ENCODE data around the gene COL9A3. TPM values are rescaled to one million over a fixed set of nuclear protein-coding genes. Genes with fewer than 3 reads are reported as not detected.

Gene COL9A3
- total RNA-seq, 1 experiment from 2014 or later, result 150 TPM

DNA sequence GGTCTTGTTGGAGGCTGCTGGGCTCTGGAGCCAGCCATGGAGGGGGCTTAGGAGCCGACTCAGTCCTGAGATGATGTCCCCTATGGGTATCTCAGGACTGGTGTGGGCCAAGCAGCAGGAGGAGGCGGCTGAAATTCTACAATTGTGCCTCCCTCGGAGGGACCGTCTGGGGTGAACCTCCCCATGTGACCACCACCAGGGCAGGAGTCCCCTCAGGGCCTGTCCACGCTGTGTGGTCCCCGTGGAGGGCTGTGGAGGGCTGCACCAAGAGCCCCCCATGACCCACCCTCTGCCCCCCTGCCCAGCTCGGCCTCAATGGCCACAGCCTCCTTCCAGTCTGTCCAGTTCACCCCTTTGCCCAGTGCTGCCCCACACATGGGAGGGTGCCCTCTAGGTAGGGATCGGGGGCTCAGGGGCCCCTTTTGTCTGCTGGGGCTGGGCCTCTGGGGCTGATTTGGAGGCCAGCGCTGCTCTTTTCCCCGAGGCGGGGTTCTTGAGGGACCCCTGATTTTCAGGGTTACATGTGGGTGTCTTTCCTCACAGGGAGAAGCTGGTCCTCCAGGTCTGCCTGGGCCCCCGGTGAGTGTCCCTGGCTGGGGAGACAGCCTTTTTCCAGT, 1.2 kb downstream of the COL9A3 start:
- H3K27ac ChIP-seq (ENCODE audit: insufficient read length, low read depth, low read length), result no peak overlapping the region
- H4K5ac ChIP-seq (ENCODE audit: insufficient read length, low read depth, low read length), result no peak overlapping the region
- H2BK15ac ChIP-seq (ENCODE audit: low read depth, low read length), result no peak overlapping the region
- H3K9me3 Mint-ChIP-seq, result no peaks in the 10 kb centered on the region
- H3K14ac ChIP-seq (ENCODE audit: insufficient read depth, low read length), result no peak overlapping the region
- H3K9me3 ChIP-seq (ENCODE audit: control insufficient read depth, low read depth, low read length), result no peaks in the 10 kb centered on the region
- no peak overlapping the region for H3K9ac ChIP-seq (ENCODE audit: extremely low read depth, insufficient read length, low read length)
- no peak overlapping the region for H2BK12ac ChIP-seq (ENCODE audit: insufficient read length, low read depth, low read length)
- no peak overlapping the region for H3K4ac ChIP-seq (ENCODE audit: low read depth, low read length)
- DNase-seq, result no peak
- H2BK5ac ChIP-seq (ENCODE audit: insufficient read length, low read length), result no peak overlapping the region
- H2AK5ac ChIP-seq (ENCODE audit: insufficient read length, low read length), result no peak overlapping the region
- peak overlapping the region; percentile 48 to 55; a peak in 4 of 5 replicates for H3K4me3 Mint-ChIP-seq
- no peak overlapping the region for H4K8ac ChIP-seq (replicated peaks; ENCODE audit: insufficient read length, low read depth, low read length)
- H3K36me3 Mint-ChIP-seq (ENCODE audit: insufficient read depth in 1 of 3, low read depth in 3 of 3), result peaks cover 0 to 5% (median 0%) of the 10 kb centered on the region in 3 experiments; a peak in 1 of 7 replicates
- no peak overlapping the region for H3K56ac ChIP-seq (ENCODE audit: insufficient read length, low read depth, low read length)
- H3K27me3 ChIP-seq (ENCODE audit: insufficient read depth, low read length), result no peaks in the 10 kb centered on the region
- H2BK120ac ChIP-seq (ENCODE audit: low read depth, low read length, poor library complexity, severe bottlenecking), result no peak overlapping the region
- H4K20me1 ChIP-seq (ENCODE audit: control insufficient read depth, insufficient read depth, insufficient read length), result no peaks in the 10 kb centered on the region
- H3K79me1 ChIP-seq (ENCODE audit: insufficient read depth, low read depth, low read length, poor library complexity, severe bottlenecking), result no peaks in the 10 kb centered on the region
- no peak overlapping the region for H2AFZ ChIP-seq (ENCODE audit: low read length)
- no peak overlapping the region for H3K4me2 ChIP-seq (ENCODE audit: insufficient read depth, insufficient read length, low read length)
- WGBS (ENCODE audit: extremely low coverage, insufficient read length, low lambda C conversion rate), result no CpG with 5 or more reads among the region's 12 CpGs
- H3K27me3 Mint-ChIP-seq (ENCODE audit: low read depth), result peaks cover 5% of the 10 kb centered on the region
- H3K4me1 Mint-ChIP-seq, result peaks cover 19% of the 10 kb centered on the region in 2 experiments
- no peak overlapping the region for H3K18ac ChIP-seq (ENCODE audit: insufficient read length, low read depth, low read length)
- H3K23ac ChIP-seq (ENCODE audit: insufficient read length, low read depth, low read length), result no peak overlapping the region
- TF ChIP-seq, protein P1, sequence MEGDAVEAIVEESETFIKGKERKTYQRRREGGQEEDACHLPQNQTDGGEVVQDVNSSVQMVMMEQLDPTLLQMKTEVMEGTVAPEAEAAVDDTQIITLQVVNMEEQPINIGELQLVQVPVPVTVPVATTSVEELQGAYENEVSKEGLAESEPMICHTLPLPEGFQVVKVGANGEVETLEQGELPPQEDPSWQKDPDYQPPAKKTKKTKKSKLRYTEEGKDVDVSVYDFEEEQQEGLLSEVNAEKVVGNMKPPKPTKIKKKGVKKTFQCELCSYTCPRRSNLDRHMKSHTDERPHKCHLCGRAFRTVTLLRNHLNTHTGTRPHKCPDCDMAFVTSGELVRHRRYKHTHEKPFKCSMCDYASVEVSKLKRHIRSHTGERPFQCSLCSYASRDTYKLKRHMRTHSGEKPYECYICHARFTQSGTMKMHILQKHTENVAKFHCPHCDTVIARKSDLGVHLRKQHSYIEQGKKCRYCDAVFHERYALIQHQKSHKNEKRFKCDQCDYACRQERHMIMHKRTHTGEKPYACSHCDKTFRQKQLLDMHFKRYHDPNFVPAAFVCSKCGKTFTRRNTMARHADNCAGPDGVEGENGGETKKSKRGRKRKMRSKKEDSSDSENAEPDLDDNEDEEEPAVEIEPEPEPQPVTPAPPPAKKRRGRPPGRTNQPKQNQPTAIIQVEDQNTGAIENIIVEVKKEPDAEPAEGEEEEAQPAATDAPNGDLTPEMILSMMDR (conservative IDR thresholded peaks at IDR 0.05), result no peak
- H2BK20ac ChIP-seq (ENCODE audit: low read depth, low read length, poor library complexity, severe bottlenecking), result no peak overlapping the region
- no peak overlapping the region for H3T11ph ChIP-seq (ENCODE audit: low read length)
- no peaks in the 10 kb centered on the region for H3K4me1 ChIP-seq (ENCODE audit: insufficient read depth, low read length)
- no peak overlapping the region for H3K27ac Mint-ChIP-seq
- no peaks in the 10 kb centered on the region for H3K79me2 ChIP-seq (ENCODE audit: insufficient read depth, low read length)
- no peak overlapping the region for H4K91ac ChIP-seq (ENCODE audit: insufficient read length, low read depth, low read length)
- peaks cover 16% of the 10 kb centered on the region for H3K23me2 ChIP-seq (ENCODE audit: insufficient read length, low read depth, low read length, poor library complexity, severe bottlenecking)

Measured in H9 (cell line).